Neuronal stem cell (in vitro differentiated cells): ENCODE data around the gene LEPROT.
A peak's percentile ranks its signal among the peaks of the same experiment; 100 is the strongest.

Experiments
- DNase-seq: peaks from one replicate; pipeline ENCODE4 v3.0.0-alpha.2; 2013; ENCODE audit warnings: low spot score
- H2AFZ ChIP-seq: one replicate; pipeline ENCODE4 v1.6.1; 2013; ENCODE audit warnings: mild to moderate bottlenecking, low read length, inconsistent platforms
- H2AK5ac ChIP-seq: 2 replicates; pipeline ENCODE4 v1.6.1; 2013; ENCODE audit warnings: low read depth, mild to moderate bottlenecking, inconsistent platforms, low read length, moderate library complexity, mixed read lengths
- H2BK120ac ChIP-seq: 2 replicates; pipeline ENCODE4 v1.6.1; 2013; ENCODE audit warnings: low read depth, mild to moderate bottlenecking, inconsistent platforms, low read length, moderate library complexity, mixed read lengths
- H2BK12ac ChIP-seq: one replicate; pipeline ENCODE4 v1.6.1; 2013; ENCODE audit warnings: low read length, inconsistent platforms
- H2BK15ac ChIP-seq: 2 replicates; pipeline ENCODE4 v1.6.1; 2013; ENCODE audit warnings: mild to moderate bottlenecking, low read length, inconsistent platforms, mixed read lengths
- H2BK5ac ChIP-seq: one replicate; pipeline ENCODE4 v1.6.1; 2013; ENCODE audit warnings: inconsistent platforms, mild to moderate bottlenecking, low read length, moderate library complexity
- H3K14ac ChIP-seq: one replicate; pipeline ENCODE4 v1.6.1; 2013; ENCODE audit warnings: low read length, inconsistent platforms
- H3K18ac ChIP-seq: 2 replicates; pipeline ENCODE4 v1.6.1; 2013; ENCODE audit warnings: low read length, inconsistent platforms
- H3K23ac ChIP-seq: 2 replicates; pipeline ENCODE4 v1.6.1; 2013; ENCODE audit warnings: low read depth, mild to moderate bottlenecking, mixed read lengths, low read length, inconsistent platforms; ENCODE audit not compliant: poor library complexity
- H3K27ac ChIP-seq: replicated peaks from 3 replicates; pipeline ENCODE4 v1.5.1; 2013; ENCODE audit warnings: low read length, inconsistent platforms
- H3K27me3 ChIP-seq, 3 experiments: 2 replicates each; pipeline ENCODE4 v1.6.1; 2013; ENCODE audit warnings: low read length in 3 of 3, mild to moderate bottlenecking in 2 of 3, inconsistent platforms in 1 of 3, low read depth in 1 of 3, mixed read lengths in 1 of 3, moderate library complexity in 1 of 3; ENCODE audit not compliant: control insufficient read depth in 3 of 3, insufficient read depth in 3 of 3
- H3K36me3 ChIP-seq, 2 donors: replicated peaks in 1 of 2; 2 replicates each; pipeline ENCODE4 v1.6.1; 2013; ENCODE audit warnings: low read length in 2 of 2; ENCODE audit not compliant: control insufficient read depth in 2 of 2, insufficient read depth in 2 of 2
- H3K4ac ChIP-seq: 2 replicates; pipeline ENCODE4 v1.6.1; 2013; ENCODE audit warnings: inconsistent platforms, mild to moderate bottlenecking, low read length, moderate library complexity
- H3K4me1 ChIP-seq, 2 donors: 1 replicate in 1 of 2; 2 replicates in 1 of 2; pipeline ENCODE4 v1.6.1; 2013; ENCODE audit warnings: low read length in 2 of 2, low read depth in 1 of 2; ENCODE audit not compliant: control insufficient read depth in 2 of 2, insufficient read depth in 1 of 2
- H3K4me2 ChIP-seq: one replicate; pipeline ENCODE4 v1.6.1; 2013; ENCODE audit warnings: mild to moderate bottlenecking, low read length, inconsistent platforms; ENCODE audit not compliant: insufficient read depth, poor library complexity, severe bottlenecking
- H3K4me3 ChIP-seq, 2 donors: 2 replicates each; pipeline ENCODE4 v1.5.1; 2013; ENCODE audit warnings: low read length in 2 of 2, mild to moderate bottlenecking in 2 of 2, inconsistent platforms in 1 of 2, moderate library complexity in 1 of 2
- H3K79me1 ChIP-seq: one replicate; pipeline ENCODE4 v1.6.1; 2013; ENCODE audit warnings: low read depth, mild to moderate bottlenecking, inconsistent platforms, low read length, moderate library complexity
- H3K9ac ChIP-seq: one replicate; pipeline ENCODE4 v1.6.1; 2013; ENCODE audit warnings: mild to moderate bottlenecking, low read depth, low read length, inconsistent platforms; ENCODE audit not compliant: poor library complexity
- H3K9me3 ChIP-seq, 2 donors: replicated peaks in 1 of 2; 2 replicates each; pipeline versions ENCODE3 to v1.6.1; 2013; ENCODE audit warnings: low read length in 2 of 2, mild to moderate bottlenecking in 2 of 2, inconsistent platforms in 1 of 2, low read depth in 1 of 2, mixed read lengths in 1 of 2, moderate library complexity in 1 of 2; ENCODE audit not compliant: control insufficient read depth in 2 of 2, insufficient read depth in 1 of 2
- H4K8ac ChIP-seq: one replicate; pipeline ENCODE4 v1.6.1; 2013; ENCODE audit warnings: low read depth, mild to moderate bottlenecking, inconsistent platforms, low read length, moderate library complexity
- H4K91ac ChIP-seq: one replicate; pipeline ENCODE4 v1.6.1; 2013; ENCODE audit warnings: low read length, low read depth, mild to moderate bottlenecking, inconsistent platforms; ENCODE audit not compliant: poor library complexity
- WGBS, 2 donors: extraction: QIAGEN DNeasy Blood & Tissue Kit; methylation state at CpG; one replicate each; pipeline ENCODE4 v1.1.7; 2013; ENCODE audit warnings: missing lambda C conversion rate in 2 of 2, mixed read lengths in 1 of 2; ENCODE audit not compliant: insufficient read length in 2 of 2, insufficient replicate concordance in 1 of 2; ENCODE audit errors: extremely low coverage in 2 of 2; 5-methylcytosine and 5-hydroxymethylcytosine counted together

Gene LEPROT

DNA sequence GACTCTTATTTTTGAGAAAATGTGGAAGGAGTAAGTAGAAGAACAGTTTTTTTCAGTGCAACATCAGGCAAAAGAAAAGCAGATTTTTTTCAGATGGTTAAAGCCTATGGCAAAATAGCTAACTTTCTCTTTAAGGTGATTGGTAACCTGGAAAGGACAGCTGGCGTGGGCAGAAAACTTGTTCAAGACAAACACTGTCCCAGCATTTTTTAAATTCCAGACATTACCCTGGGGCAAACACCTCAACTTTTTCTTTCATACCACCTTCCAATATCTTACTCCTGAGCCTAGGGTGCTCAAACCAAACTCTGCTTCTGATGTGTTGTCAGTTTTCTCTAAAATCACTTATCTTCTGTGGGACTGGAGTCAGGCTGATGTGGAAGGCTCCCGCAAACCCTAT, 2.7 kb upstream of the LEPROT start:
- Histone ChIP-seq H3K27ac (no peak overlapping the region), H3K9ac (no peak overlapping the region), H3K23ac (no peak overlapping the region), H2BK5ac (no peak overlapping the region), H3K14ac (no peak overlapping the region), H3K9me3 (peaks cover 0 to 3% of the 10 kb centered on the region in 2 donors), H2BK15ac (no peak overlapping the region), H3K79me1 (peaks cover 5% of the 10 kb centered on the region), H3K4me2 (no peak overlapping the region), H2BK12ac (no peak overlapping the region), H3K18ac (no peak overlapping the region), H3K4me1 (peaks cover 2 to 5% of the 10 kb centered on the region in 2 donors), H3K27me3 (peaks cover 0 to 37% (median 0%) of the 10 kb centered on the region in 3 experiments), H2AK5ac (no peak overlapping the region), H4K91ac (no peak overlapping the region), H2BK120ac (no peak overlapping the region), H4K8ac (no peak overlapping the region), H3K36me3 (no peaks in the 10 kb centered on the region), H3K4me3 (no peak overlapping the region), H2AFZ (no peak overlapping the region), H3K4ac (no peak overlapping the region)
- DNase-seq: no peak
- WGBS, 2 donors: no CpG with 5 or more reads among the region's 2 CpGs

DNA sequence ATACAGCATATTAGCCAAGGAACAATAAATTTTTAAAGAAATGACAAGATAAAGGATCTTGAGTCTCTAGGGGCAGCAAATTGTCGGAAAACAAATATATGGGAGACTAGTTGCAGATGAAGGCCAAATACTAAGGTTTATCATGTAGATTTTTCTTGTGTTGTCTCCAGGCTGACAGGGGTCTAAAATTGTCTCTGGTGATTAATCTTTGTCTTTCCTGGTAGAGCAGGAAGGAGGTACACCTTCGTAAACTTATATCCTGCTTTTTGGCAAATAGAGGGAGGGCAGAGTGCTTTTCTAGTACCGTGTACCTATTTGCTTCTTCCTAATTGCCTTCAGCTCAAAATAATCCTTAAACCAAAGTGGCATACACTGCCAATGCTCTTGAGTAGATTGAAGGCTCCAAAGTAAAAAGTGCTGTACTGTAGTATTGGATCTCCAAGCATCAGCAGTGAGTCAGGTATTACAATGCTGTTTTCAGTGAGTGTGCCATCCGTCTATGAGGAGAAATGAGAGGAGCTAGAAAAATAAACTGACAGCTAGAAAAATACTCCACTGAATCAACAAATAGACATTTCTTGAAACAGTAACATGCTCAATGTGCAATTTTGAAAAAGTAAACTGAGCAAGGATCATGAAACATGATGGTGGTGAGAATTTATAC, 1.8 kb upstream of the LEPROT start:
- H3K9ac ChIP-seq: no peak overlapping the region
- H3K4me3 ChIP-seq: no peak overlapping the region
- peak overlapping the region; percentile 100 for H2AFZ ChIP-seq
- H4K8ac ChIP-seq: no peak overlapping the region
- H3K14ac ChIP-seq: no peak overlapping the region
- H3K36me3 ChIP-seq: no peaks in the 10 kb centered on the region
- H2AK5ac ChIP-seq: no peak overlapping the region
- no peak overlapping the region for H2BK120ac ChIP-seq
- H2BK15ac ChIP-seq: no peak overlapping the region
- no peak overlapping the region for H2BK12ac ChIP-seq
- WGBS, 2 donors: no CpG with 5 or more reads among the region's 4 CpGs
- peaks cover 2 to 5% of the 10 kb centered on the region in 2 donors for H3K4me1 ChIP-seq
- peaks cover 0 to 3% of the 10 kb centered on the region in 2 donors for H3K9me3 ChIP-seq
- peaks cover 5% of the 10 kb centered on the region for H3K79me1 ChIP-seq
- no peak overlapping the region for H4K91ac ChIP-seq
- no peak overlapping the region for H3K27ac ChIP-seq
- H3K27me3 ChIP-seq: peaks cover 0 to 34% (median 0%) of the 10 kb centered on the region in 3 experiments
- no peak overlapping the region for H3K18ac ChIP-seq
- H3K4ac ChIP-seq: no peak overlapping the region
- no peak overlapping the region for H3K23ac ChIP-seq
- no peak for DNase-seq
- H3K4me2 ChIP-seq: no peak overlapping the region
- H2BK5ac ChIP-seq: no peak overlapping the region

DNA sequence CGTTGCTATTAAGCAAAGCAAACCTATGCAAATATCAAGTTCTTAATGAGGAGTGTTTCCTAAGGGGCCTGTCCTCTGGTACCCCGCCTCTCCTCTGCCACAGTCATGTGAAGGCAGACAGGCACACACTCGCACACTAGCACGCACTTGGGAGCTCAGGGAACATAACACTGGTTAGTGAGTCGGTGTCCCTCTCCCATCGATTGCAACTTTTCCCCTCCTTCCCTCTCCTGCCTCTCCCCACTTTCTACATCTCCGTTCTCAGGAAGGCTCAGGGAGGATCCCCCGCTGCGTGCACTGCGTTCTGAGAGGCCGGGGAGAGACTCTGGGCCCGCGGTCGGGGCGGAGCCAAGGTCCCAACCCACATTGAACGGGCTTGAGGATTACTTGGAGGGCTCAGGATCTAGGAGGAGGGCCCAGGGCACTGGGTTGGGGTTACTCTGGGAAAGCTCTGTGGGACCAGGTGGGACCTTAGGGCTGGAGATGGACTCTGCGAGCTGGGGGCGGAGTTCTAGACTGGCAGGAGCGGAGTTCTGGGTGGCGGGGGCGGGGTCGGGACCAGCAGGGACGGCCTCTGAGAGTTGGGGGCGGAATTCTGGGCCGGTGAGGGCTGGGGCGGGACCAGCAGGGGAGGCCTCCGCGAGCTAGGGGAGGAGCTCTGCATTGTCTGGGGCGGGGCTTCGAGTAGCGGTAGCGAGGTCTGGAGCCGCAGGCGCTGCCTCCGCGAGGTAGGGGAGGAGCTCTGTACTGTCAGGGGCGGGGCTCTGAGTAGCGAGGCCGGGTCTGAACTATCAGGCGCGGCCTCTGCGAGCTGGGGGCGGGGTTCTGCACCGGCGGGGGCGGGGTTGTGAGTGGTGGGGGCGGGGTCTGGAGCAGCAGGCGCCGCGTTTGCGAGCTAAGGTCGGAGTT, 533 bp upstream of the LEPROT start:
- Histone ChIP-seq H3K9me3 (peaks cover 0 to 3% of the 10 kb centered on the region in 2 donors), H4K8ac (no peak overlapping the region), H3K27ac (peak overlapping the region; percentile 88), H3K27me3 (peaks cover 0 to 25% (median 0%) of the 10 kb centered on the region in 3 experiments), H3K9ac (no peak overlapping the region), H4K91ac (no peak overlapping the region), H3K23ac (no peak overlapping the region), H3K4ac (no peak overlapping the region), H2BK120ac (no peak overlapping the region), H3K18ac (peak overlapping the region; percentile 97), H2AK5ac (no peak overlapping the region), H2BK15ac (peak overlapping the region; percentile 19), H3K36me3 (peaks cover 2 to 4% of the 10 kb centered on the region in 2 donors), H2BK5ac (no peak overlapping the region), H3K4me2 (peak overlapping the region; percentile 59), H3K4me1 (peaks cover 2 to 5% of the 10 kb centered on the region in 2 donors), H2AFZ (peak overlapping the region; percentile 100), H2BK12ac (no peak overlapping the region), H3K79me1 (peaks cover 5% of the 10 kb centered on the region), H3K14ac (no peak overlapping the region), H3K4me3 (peak overlapping the region; percentile 80 to 94)
- peak; percentile 97 for DNase-seq
- WGBS, 2 donors: no CpG with 5 or more reads among the region's 52 CpGs
